SU-DHL-6 (cell line): ENCODE results near the gene NOSIP.

ENCODE experiments used
- H2AFZ ChIP-seq: fragments of 200-600 bp; sonication (generic); 2 replicates; pipeline ENCODE4 v1.6.1; 2014; ENCODE audit warnings: low read depth, mild to moderate bottlenecking, moderate library complexity, mixed read lengths, antibody characterized with exemption, low read length; ENCODE audit not compliant: severe bottlenecking
- H3F3A ChIP-seq: fragments of 200-600 bp; shearing (Covaris generic); 2 replicates; pipeline ENCODE4 v1.6.0; 2016; ENCODE audit warnings: antibody characterized with exemption, mild to moderate bottlenecking; ENCODE audit not compliant: insufficient read depth
- H3K27ac ChIP-seq: fragments of 200-600 bp; sonication (generic); 2 replicates; pipeline ENCODE4 v1.5.1; 2016; ENCODE audit warnings: low read depth, mild to moderate bottlenecking, low read length, moderate library complexity, mixed read lengths
- H3K27me3 ChIP-seq: fragments of 200-600 bp; sonication (generic), shearing (Covaris generic); 2 replicates; pipeline ENCODE4 v1.6.0; 2014; ENCODE audit warnings: mild to moderate bottlenecking, low read length
- H3K36me3 ChIP-seq: fragments of 200-600 bp; sonication (generic); 2 replicates; pipeline ENCODE4 v1.6.1; 2014; ENCODE audit warnings: mild to moderate bottlenecking, low read length, mixed read lengths
- H3K4me2 ChIP-seq: fragments of 300-600, 200-600 bp; shearing (Covaris generic), sonication (generic); 2 replicates; pipeline ENCODE4 v1.6.0; 2014; ENCODE audit warnings: low read length, low read depth, mild to moderate bottlenecking; ENCODE audit not compliant: poor library complexity, severe bottlenecking
- H3K4me3 ChIP-seq: fragments of 200-600 bp; sonication (generic); 2 replicates; pipeline ENCODE4 v1.5.1; 2014; ENCODE audit warnings: antibody characterized with exemption, low read length, mild to moderate bottlenecking, mixed read lengths; ENCODE audit not compliant: insufficient read depth, poor library complexity, severe bottlenecking
- H3K79me2 ChIP-seq: fragments of 200-600 bp; sonication (generic); 2 replicates; pipeline ENCODE4 v1.6.1; 2014; ENCODE audit warnings: mild to moderate bottlenecking, low read length, moderate library complexity; ENCODE audit not compliant: insufficient read depth
- H3K9ac ChIP-seq: fragments of 200-600 bp; sonication (generic); 2 replicates; pipeline ENCODE4 v1.7.0; 2014; ENCODE audit warnings: mild to moderate bottlenecking, low read length
- H3K9me2 ChIP-seq: fragments of 200-600 bp; sonication (generic); replicated peaks from 2 replicates; pipeline ENCODE4 v1.6.1; 2014; ENCODE audit warnings: low read length; ENCODE audit not compliant: insufficient read depth
- H3K9me3 ChIP-seq: fragments of 200-600 bp; sonication (generic); 2 replicates; pipeline ENCODE4 v1.6.1; 2014; ENCODE audit warnings: low read length, mixed read lengths; ENCODE audit not compliant: insufficient read depth
- H4K20me1 ChIP-seq: fragments of 200-600 bp; sonication (generic); 2 replicates; pipeline ENCODE4 v1.6.1; 2014; ENCODE audit warnings: low read depth, mild to moderate bottlenecking, antibody characterized with exemption, low read length, moderate library complexity, mixed read lengths
- CTCF ChIP-seq: fragments of 200-600 bp; sonication (generic); IDR thresholded peaks from one replicate; pipeline ENCODE4 v1.5.1; 2017; ENCODE audit warnings: antibody characterized with exemption, mild to moderate bottlenecking, low read length, moderate library complexity; ENCODE audit not compliant: insufficient read depth, poor library complexity, severe bottlenecking
- EZH2phosphoT487 ChIP-seq: fragments of 200-600 bp; sonication (generic), shearing (Covaris generic); conservative IDR thresholded peaks from 2 replicates; pipeline ENCODE4 v1.6.1; 2018; ENCODE audit warnings: mild to moderate bottlenecking, antibody characterized with exemption, low read length, moderate library complexity, mixed read lengths

Gene NOSIP

GRCh38 chr19:49514151-49514550 lies 66.2 kb downstream of the NOSIP start:
- no peaks in the 10 kb centered on the region for H3F3A ChIP-seq
- H3K4me3 ChIP-seq, result no peak overlapping the region
- H2AFZ ChIP-seq, result no peak overlapping the region
- TF ChIP-seq EZH2phosphoT487, result no peak
- no peak for TF ChIP-seq CTCF
- no peaks in the 10 kb centered on the region for H3K9me3 ChIP-seq
- no peak overlapping the region for H3K27ac ChIP-seq
- H3K79me2 ChIP-seq, result no peaks in the 10 kb centered on the region
- no peaks in the 10 kb centered on the region for H3K36me3 ChIP-seq
- H3K27me3 ChIP-seq, result no peaks in the 10 kb centered on the region
- H3K9ac ChIP-seq, result no peak overlapping the region
- H3K4me2 ChIP-seq, result no peak overlapping the region
- H3K9me2 ChIP-seq, result no peaks in the 10 kb centered on the region
- H4K20me1 ChIP-seq, result no peaks in the 10 kb centered on the region

DNA sequence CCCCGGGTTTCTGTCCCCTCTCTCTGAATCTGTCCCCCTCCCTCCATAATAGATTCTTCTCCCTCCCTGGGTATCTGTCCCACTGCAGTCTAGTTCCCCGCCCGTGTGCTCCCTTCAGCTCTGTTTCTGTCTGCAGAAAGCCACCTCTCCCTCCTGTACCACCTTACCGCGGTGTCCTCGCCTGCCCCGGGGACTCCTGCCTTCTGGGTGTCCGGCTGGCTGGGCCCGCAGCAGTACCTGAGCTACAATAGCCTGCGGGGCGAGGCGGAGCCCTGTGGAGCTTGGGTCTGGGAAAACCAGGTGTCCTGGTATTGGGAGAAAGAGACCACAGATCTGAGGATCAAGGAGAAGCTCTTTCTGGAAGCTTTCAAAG lies 66.6 kb downstream of the NOSIP start:
- TF ChIP-seq CTCF (no peak), EZH2phosphoT487 (no peak)
- no peak overlapping the region for H3K4me3 ChIP-seq
- H4K20me1 ChIP-seq, result no peaks in the 10 kb centered on the region
- no peaks in the 10 kb centered on the region for H3K27me3 ChIP-seq
- peak overlapping the region; percentile 87 for H2AFZ ChIP-seq
- H3K9ac ChIP-seq, result peak overlapping the region; percentile 54
- peak overlapping the region; percentile 67 for H3K4me2 ChIP-seq
- H3K27ac ChIP-seq, result no peak overlapping the region
- no peaks in the 10 kb centered on the region for H3K9me2 ChIP-seq
- H3K36me3 ChIP-seq, result no peaks in the 10 kb centered on the region
- no peaks in the 10 kb centered on the region for H3F3A ChIP-seq
- H3K79me2 ChIP-seq, result no peaks in the 10 kb centered on the region
- no peaks in the 10 kb centered on the region for H3K9me3 ChIP-seq

- TF ChIP-seq EZH2phosphoT487 (no peak), CTCF (no peak)
- H3K27ac ChIP-seq, result no peak overlapping the region
- H3K27me3 ChIP-seq, result no peaks in the 10 kb centered on the region
- no peaks in the 10 kb centered on the region for H3K36me3 ChIP-seq
- peak overlapping the region; percentile 52 for H3K4me3 ChIP-seq
- H3K9me2 ChIP-seq, result no peaks in the 10 kb centered on the region
- H3K9me3 ChIP-seq, result no peaks in the 10 kb centered on the region
- H2AFZ ChIP-seq, result peak overlapping the region; percentile 87
- H3K9ac ChIP-seq, result peak overlapping the region; percentile 54
- no peaks in the 10 kb centered on the region for H3F3A ChIP-seq
- no peaks in the 10 kb centered on the region for H3K79me2 ChIP-seq
- peak overlapping the region; percentile 67 for H3K4me2 ChIP-seq
- H4K20me1 ChIP-seq, result no peaks in the 10 kb centered on the region
Measured at GRCh38 chr19:49512970-49513745, 67.2 kb downstream of the NOSIP start.
